GM19463 (cell line): Measurements from ENCODE around the gene PCDHB1.
"Not testable (repeated sequence)": the region's sequence is repeated elsewhere in the genome, so short reads cannot be mapped to it uniquely, and the experiment has no call there.

ENCODE experiments used
- ATAC-seq: cut with Tn5 transposase; IDR thresholded peaks from one replicate; pipeline ENCODE4 v1.9.1; 2021; ENCODE audit warnings: mild to moderate bottlenecking, moderate library complexity; ENCODE audit not compliant: unreplicated experiment

The PCDHB1 gene

DNA sequence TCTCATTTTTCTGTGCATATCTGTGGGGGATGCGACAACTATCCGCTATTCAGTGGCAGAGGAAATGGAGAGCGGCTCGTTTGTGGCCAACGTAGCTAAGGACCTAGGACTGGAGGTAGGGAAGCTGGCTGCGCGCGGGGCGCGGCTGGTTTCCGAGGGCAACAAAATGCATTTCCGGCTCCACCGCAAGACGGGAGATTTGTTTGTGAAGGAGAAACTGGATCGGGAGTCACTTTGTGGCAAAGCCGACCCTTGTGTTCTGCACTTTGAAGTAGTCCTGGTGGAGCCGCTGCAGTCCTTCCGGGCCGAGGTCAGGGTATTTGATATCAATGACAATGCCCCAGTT lies 320 bp downstream of the PCDHB1 start:
- no peak for ATAC-seq

DNA sequence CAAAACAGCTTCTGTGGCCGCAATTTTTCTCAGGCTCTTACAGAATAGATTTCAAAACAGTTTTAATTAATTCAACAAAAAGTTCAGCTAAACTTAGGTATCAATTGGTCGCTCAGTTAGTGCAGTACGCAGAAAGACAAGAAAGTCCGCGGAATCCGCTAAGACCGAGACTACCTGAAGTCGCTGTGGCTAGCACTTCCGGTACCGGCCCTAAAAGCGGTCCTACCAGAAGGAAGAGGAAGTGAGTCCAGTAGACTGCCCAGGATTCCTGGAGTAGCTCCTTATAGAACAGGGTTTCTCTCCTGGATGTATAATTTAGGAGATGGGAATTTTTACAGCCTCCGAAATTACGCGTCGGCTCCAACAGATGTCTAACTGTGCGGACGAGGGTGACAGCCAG lies 26.7 kb downstream of the PCDHB1 start:
- ATAC-seq: no peak

DNA sequence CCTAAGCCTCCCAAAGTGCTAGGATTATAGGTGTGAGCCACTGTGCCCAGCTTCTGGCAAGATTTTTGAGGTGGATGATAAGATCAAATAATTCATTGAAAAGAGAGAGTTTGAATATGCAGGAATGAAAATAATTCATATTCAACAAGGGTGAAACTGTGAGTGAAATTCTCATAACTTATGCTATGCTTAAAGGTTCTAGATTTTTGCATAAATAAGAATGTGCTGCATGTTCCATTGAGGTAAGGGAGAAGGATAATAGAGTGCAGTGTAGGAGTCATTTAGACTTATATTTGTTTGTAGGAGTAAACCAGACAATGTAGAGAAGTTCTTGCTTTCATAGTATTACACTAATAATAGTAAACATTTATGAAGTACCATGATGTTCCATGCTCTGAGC lies 31.1 kb downstream of the PCDHB1 start:
- ATAC-seq: no peak

DNA sequence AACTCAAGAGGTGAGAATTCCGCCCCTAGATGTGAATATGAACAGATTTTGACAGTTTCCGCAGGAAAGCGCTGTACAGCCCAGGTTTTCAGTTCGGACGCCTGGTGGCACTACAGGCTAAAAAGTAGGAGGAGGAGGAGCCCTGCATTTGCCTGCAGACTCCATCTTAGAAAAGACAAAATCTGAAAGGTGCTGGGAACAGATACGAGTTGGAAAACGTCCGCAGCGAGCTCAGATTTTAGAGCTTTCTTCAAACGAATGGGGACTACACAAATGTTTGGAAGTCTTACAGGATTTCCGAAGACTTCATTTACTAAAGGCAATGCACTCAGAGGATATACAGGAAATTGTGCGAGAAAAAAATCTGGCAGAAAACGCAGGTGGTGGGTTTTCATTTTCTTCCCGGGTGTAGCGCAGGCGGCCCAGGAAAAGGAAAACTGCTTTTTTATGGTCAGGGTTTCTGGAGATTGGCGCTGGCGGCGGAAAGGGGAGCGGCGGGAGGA lies 33.4 kb downstream of the PCDHB1 start:
- ATAC-seq: peak; percentile 61

DNA sequence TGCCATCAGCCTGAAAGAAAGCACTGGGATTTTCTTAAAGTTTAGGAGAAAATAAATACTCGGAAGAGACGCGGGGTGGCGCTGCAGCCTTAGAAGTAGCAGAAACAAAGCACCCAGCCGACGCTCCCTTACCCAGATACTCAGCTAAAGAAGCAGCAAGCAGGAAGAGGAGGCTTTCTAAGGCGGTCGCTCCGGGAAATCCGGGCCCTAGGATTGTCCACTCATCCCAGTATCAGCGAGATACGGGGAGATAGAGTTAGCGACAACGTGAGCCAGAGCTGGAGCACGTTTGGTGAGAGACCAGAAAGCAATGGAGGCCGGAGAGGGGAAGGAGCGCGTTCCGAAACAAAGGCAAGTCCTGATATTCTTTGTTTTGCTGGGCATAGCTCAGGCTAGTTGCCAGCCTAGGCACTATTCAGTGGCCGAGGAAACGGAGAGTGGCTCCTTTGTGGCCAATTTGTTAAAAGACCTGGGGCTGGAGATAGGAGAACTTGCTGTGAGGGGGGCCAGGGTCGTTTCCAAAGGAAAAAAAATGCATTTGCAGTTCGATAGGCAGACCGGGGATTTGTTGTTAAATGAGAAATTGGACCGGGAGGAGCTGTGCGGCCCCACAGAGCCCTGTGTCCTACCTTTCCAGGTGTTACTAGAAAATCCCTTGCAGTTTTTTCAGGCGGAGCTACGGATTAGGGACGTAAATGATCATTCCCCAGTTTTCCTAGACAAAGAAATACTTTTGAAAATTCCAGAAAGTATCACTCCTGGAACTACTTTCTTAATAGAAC lies 43.5 kb downstream of the PCDHB1 start, which contains the start of gene PCDHB2:
Gene PCDHB2 (plus strand): TSS at position 135 of the 782 bp plus-strand sequence. CDS start 176 bp downstream, at position 311.
- ATAC-seq: no peak

DNA sequence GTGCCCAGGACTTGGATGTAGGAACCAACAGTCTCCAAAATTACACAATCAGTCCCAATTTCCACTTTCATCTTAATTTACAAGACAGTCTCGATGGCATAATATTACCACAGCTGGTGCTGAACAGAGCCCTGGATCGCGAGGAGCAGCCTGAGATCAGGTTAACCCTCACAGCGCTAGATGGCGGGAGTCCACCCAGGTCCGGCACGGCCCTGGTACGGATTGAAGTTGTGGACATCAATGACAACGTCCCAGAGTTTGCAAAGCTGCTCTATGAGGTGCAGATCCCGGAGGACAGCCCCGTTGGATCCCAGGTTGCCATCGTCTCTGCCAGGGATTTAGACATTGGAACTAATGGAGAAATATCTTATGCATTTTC lies 44.1 kb downstream of the PCDHB1 start:
- no peak for ATAC-seq

DNA sequence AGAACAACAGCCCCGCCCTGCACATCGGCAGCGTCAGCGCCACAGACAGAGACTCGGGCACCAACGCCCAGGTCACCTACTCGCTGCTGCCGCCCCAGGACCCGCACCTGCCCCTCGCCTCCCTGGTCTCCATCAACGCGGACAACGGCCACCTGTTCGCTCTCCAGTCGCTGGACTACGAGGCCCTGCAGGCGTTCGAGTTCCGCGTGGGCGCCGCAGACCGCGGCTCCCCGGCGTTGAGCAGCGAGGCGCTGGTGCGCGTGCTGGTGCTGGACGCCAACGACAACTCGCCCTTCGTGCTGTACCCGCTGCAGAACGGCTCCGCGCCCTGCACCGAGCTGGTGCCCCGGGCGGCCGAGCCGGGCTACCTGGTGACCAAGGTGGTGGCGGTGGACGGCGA lies 45.0 kb downstream of the PCDHB1 start:
- not testable (repeated sequence) for ATAC-seq

DNA sequence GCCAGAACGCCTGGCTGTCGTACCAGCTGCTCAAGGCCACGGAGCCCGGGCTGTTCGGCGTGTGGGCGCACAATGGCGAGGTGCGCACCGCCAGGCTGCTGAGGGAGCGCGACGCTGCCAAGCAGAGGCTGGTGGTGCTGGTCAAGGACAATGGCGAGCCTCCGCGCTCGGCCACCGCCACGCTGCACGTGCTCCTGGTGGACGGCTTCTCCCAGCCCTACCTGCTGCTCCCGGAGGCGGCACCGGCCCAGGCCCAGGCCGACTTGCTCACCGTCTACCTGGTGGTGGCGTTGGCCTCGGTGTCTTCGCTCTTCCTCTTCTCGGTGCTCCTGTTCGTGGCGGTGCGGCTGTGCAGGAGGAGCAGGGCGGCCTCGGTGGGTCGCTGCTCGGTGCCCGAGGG lies 45.4 kb downstream of the PCDHB1 start:
- ATAC-seq: not testable (repeated sequence)

DNA sequence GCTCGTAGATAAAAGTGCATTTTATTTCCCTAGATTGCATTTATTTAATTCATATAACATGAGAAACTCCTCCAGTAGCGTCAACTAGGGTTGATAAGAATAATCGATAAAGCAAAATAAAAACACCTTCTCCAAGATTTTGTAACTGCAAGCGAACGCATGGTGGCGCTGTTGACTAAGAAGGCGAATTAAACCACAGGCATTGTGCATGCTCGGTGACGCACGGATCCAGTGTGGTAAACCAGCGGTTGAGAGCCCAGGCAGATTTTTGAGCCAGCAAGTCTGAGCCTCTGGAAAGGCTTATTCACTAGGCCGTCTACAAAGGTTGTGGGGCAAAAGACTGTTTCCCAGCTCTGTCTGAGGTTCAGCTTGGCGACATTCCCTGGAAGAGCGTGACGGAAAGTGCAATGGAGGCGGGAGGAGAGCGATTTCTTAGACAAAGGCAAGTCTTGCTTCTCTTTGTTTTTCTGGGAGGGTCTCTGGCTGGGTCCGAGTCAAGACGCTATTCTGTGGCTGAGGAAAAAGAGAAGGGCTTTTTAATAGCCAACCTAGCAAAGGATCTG lies 49.1 kb downstream of the PCDHB1 start, which contains the start of gene PCDHB3:
Gene PCDHB3 (plus strand): TSS at position 231 of the 563 bp plus-strand sequence. CDS start 177 bp downstream, at position 408.
- no peak for ATAC-seq

DNA sequence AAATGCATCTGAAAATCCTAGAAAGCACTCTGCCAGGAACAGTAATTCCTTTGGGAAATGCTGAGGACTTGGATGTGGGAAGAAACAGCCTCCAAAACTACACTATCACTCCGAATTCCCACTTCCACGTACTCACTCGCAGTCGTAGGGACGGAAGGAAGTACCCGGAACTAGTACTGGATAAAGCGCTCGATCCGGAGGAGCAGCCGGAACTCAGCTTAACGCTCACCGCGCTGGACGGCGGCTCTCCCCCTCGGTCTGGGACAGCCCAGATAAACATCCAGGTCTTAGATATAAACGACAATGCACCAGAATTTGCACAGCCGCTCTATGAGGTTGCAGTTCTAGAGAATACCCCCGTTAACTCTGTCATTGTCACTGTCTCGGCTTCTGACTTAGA lies 49.9 kb downstream of the PCDHB1 start:
- ATAC-seq: no peak

DNA sequence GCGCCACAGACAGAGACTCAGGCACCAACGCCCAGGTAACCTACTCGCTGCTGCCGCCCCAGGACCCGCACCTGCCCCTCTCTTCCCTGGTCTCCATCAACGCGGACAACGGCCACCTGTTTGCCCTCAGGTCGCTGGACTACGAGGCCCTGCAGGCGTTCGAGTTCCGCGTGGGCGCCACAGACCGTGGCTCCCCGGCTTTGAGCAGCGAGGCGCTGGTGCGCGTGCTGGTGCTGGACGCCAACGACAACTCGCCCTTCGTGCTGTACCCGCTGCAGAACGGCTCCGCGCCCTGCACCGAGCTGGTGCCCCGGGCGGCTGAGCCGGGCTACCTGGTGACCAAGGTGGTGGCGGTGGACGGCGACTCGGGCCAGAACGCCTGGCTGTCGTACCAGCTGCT lies 50.9 kb downstream of the PCDHB1 start:
- ATAC-seq: not testable (repeated sequence)

DNA sequence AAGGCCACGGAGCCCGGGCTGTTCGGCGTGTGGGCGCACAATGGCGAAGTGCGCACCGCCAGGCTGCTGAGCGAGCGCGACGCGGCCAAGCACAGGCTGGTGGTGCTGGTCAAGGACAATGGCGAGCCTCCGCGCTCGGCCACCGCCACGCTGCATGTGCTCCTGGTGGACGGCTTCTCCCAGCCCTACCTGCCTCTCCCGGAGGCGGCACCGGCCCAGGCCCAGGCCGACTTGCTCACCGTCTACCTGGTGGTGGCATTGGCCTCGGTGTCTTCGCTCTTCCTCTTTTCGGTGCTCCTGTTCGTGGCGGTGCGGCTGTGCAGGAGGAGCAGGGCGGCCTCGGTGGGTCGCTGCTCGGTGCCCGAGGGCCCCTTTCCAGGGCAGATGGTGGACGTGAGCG lies 51.3 kb downstream of the PCDHB1 start:
- not testable (repeated sequence) for ATAC-seq

DNA sequence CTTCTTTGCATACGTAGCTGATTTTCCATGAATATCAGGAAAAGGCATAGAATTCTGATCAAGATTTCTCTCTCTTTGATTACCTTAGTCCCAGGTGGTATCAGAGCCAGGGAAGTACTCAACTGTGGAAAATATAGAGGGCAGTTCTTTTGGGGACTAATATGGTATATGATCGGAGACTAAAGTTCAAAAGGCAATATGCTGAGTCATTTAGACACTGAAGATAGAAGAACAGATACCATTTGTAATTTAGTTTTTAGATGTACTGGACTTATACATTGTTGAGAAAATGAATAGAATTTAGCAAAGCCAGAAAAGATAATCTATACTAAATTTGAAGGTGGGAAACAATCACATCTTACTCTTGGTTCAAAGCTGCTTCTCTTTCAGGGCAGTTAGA lies 54.2 kb downstream of the PCDHB1 start:
- ATAC-seq: no peak
